ENCODE measurements around the gene STEAP1B.

STEAP1B gene

GRCh38 chr7:22397981-22398380, 102.0 kb downstream of the STEAP1B start:
- DNase-seq: no peak

- DNase-seq: no peak
Observed at GRCh38 chr7:22395222-22395621, 104.8 kb downstream of the STEAP1B start.

- no peak for DNase-seq
Observed at GRCh38 chr7:22394739-22395138, 105.2 kb downstream of the STEAP1B start.

- DNase-seq: no peak
Observed at GRCh38 chr7:22393913-22394729, 105.9 kb downstream of the STEAP1B start.

- DNase-seq: no peak
Observed at GRCh38 chr7:22390516-22390915, 109.5 kb downstream of the STEAP1B start.

- DNase-seq: no peak
Observed at GRCh38 chr7:22389892-22390291, 110.1 kb downstream of the STEAP1B start.

- DNase-seq: no peak
Observed at GRCh38 chr7:22387583-22387982, 112.4 kb downstream of the STEAP1B start.

GRCh38 chr7:22386865-22387264, 113.1 kb downstream of the STEAP1B start:
- DNase-seq: no peak

GRCh38 chr7:22386206-22386858, 113.7 kb downstream of the STEAP1B start:
- DNase-seq: no peak

- DNase-seq: no peak
Observed at GRCh38 chr7:22385326-22385725, 114.7 kb downstream of the STEAP1B start.

- no peak for DNase-seq
Observed at GRCh38 chr7:22380333-22380732, 119.7 kb downstream of the STEAP1B start.

- no peak for DNase-seq
Observed at GRCh38 chr7:22378199-22378980, 121.6 kb downstream of the STEAP1B start.

GRCh38 chr7:22377703-22378102, 122.3 kb downstream of the STEAP1B start:
- no peak for DNase-seq

GRCh38 chr7:22375359-22376048, 124.5 kb downstream of the STEAP1B start:
- DNase-seq: no peak

- DNase-seq: no peak
Observed at GRCh38 chr7:22373911-22374310, 126.1 kb downstream of the STEAP1B start.

- DNase-seq: no peak
Observed at GRCh38 chr7:22373388-22373787, 126.6 kb downstream of the STEAP1B start.

GRCh38 chr7:22372863-22373262, 127.1 kb downstream of the STEAP1B start:
- no peak for DNase-seq

GRCh38 chr7:22371878-22372277, 128.1 kb downstream of the STEAP1B start:
- DNase-seq: no peak
